Upper lobe of left lung (tissue), 6 donors: Measurements from ENCODE around the gene ANXA6. TPM values are rescaled to one million over a fixed set of nuclear protein-coding genes. Genes with fewer than 3 reads are reported as not detected.

ENCODE experiments used
- ATAC-seq, 2 donors: fragments of 200-7000 bp; cut with Tn5 transposase; one replicate each; pipeline ENCODE4 v1.9.1; 2022; ENCODE audit warnings: mild to moderate bottlenecking in 2 of 2, moderate library complexity in 2 of 2; ENCODE audit not compliant: low FRiP score in 2 of 2
- DNase-seq, 2 donors: peaks; one replicate each; pipeline ENCODE4 v3.0.0-alpha.2; 2019 to 2020
- H3K27ac ChIP-seq, 4 donors: fragments of 200-600 bp; sonication (generic); one replicate each; pipeline ENCODE4 v1.5.1; 2016 to 2019
- H3K27me3 ChIP-seq, 4 donors: fragments of 200-600 bp; sonication (generic); one replicate each; pipeline ENCODE4 v1.5.1; 2017 to 2019
- H3K36me3 ChIP-seq, 4 donors: fragments of 200-600 bp; sonication (generic); one replicate each; pipeline ENCODE4 v1.5.1; 2016 to 2019
- H3K4me1 ChIP-seq, 4 donors: fragments of 200-600 bp; sonication (generic); one replicate each; pipeline ENCODE4 v1.5.1; 2018 to 2019
- H3K4me3 ChIP-seq, 4 donors: fragments of 200-600 bp; sonication (generic); one replicate each; pipeline ENCODE4 v1.5.1; 2017 to 2019; ENCODE audit warnings: mild to moderate bottlenecking in 2 of 4, moderate library complexity in 1 of 4
- H3K9me3 ChIP-seq, 4 donors: fragments of 200-600 bp; sonication (generic); one replicate each; pipeline ENCODE4 v1.5.1; 2018 to 2019
- EP300 ChIP-seq, 4 donors: sonication (generic); formaldehyde crosslinking; IDR thresholded peaks; one replicate each; pipeline ENCODE4 v1.5.1; 2017; ENCODE audit warnings: antibody characterized with exemption in 4 of 4, control low read depth in 2 of 4
- POLR2A ChIP-seq, 4 donors: fragments of 450-650 bp; IDR thresholded peaks; one replicate each; pipeline ENCODE4 v1.5.1; 2016 to 2017; ENCODE audit warnings: antibody characterized with exemption in 4 of 4, mild to moderate bottlenecking in 2 of 4
- POLR2AphosphoS5 ChIP-seq, 2 donors: sonication (generic); formaldehyde crosslinking; IDR thresholded peaks; one replicate each; pipeline ENCODE4 v1.5.1; 2017; ENCODE audit warnings: antibody characterized with exemption in 2 of 2
- whole genome bisulfite sequencing, 2 donors: methylation state at CpG; one replicate each; pipeline ENCODE4 v1.1.5; 2017 to 2018; 5-methylcytosine and 5-hydroxymethylcytosine counted together
- total RNA-seq, 6 donors: library from RNA; depleted of rRNA in 4 of 6; stranded (reverse); fragments of >200 nt in 4 of 6; gene quantifications; one replicate each; pipeline versions ENCODE4 v1.1.0 to v1.2.1, GENCODE V29; 2016 to 2021
- TF ChIP-seq, protein P1 (sequence below), 6 experiments: fragments of 450-650 bp in 4 of 6; fragments of 200-600 bp in 2 of 6; sonication (generic) in 2 of 6; IDR thresholded peaks; one replicate each; pipeline ENCODE4 v1.5.1; 2016 to 2019; ENCODE audit warnings: antibody characterized with exemption in 6 of 6
- donor health status: DM: no; HTN: no; CAD: no; lungs with moderate emphysema.
- donor health status: DM: no; HTN: yes; CAD: no; lungs with severe emphysema.

ANXA6 gene
- total RNA-seq, 6 donors from 2014 or later: 68.5 to 176 (median 84.5) TPM

DNA sequence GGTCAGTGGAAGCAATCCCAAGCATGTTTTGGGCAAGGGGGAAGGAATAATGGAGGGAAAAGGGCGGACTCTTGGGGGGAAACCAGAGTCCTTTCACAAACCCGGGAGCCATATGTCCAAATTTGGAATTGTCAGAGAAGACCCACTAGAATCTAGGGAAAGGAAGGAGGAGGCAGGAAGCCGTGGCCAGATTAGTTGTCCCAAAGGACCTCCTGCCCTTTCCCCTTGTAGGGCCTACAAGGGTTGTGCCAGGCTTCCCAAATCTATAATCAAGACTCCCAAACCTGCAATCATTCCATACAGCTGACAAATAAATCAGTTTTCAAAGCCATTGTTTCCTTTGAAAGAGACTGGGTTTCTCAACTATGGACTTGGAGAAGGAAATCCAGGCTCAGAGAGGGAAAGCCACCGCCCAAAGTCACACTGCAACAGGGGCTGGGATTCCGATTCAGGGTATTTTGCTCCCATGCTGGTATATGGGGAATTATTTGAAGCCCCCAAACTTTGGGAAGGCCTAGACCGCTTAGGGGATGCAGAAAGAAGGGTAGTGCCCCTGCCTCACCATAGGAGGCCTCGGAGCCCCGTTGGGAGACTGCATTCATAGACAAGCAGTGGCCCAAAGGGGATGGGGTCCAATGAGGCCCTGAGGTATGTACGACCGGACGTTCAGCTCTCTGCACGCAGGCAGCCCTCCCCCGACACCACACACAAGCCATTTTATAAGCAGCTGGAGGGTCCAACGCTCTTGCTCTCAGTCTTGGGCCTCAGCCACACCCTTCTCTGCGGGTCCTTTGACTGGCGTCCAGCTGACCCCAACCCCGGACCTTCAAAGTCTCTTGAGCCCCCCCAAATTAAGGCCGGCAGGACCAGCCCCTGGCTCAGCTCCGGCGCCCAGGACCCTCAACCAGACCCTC is 815 bp downstream of the ANXA6 start:
- Histone ChIP-seq H3K27me3 (no peaks in the 10 kb centered on the region), H3K27ac (peak overlapping the region; percentile 79 to 93 (median 88)), H3K4me3 (peak overlapping the region; percentile 76 to 83 (median 80)), H3K36me3 (peaks cover 0 to 3% (median 0%) of the 10 kb centered on the region in 4 donors), H3K4me1 (peaks cover 44 to 57% (median 54%) of the 10 kb centered on the region in 4 donors), H3K9me3 (no peaks in the 10 kb centered on the region)
- WGBS, 2 donors: 24 to 44% methylated on average over 10 to 19 of the region's 20 CpGs
- ATAC-seq (peak; percentile 49 to 52), DNase-seq (no peak)
- TF ChIP-seq POLR2A (IDR thresholded peaks at IDR 0.05) (no peak), EP300 (IDR thresholded peaks at IDR 0.05) (no peak), POLR2AphosphoS5 (IDR thresholded peaks at IDR 0.05) (no peak)
- TF ChIP-seq, protein P1, sequence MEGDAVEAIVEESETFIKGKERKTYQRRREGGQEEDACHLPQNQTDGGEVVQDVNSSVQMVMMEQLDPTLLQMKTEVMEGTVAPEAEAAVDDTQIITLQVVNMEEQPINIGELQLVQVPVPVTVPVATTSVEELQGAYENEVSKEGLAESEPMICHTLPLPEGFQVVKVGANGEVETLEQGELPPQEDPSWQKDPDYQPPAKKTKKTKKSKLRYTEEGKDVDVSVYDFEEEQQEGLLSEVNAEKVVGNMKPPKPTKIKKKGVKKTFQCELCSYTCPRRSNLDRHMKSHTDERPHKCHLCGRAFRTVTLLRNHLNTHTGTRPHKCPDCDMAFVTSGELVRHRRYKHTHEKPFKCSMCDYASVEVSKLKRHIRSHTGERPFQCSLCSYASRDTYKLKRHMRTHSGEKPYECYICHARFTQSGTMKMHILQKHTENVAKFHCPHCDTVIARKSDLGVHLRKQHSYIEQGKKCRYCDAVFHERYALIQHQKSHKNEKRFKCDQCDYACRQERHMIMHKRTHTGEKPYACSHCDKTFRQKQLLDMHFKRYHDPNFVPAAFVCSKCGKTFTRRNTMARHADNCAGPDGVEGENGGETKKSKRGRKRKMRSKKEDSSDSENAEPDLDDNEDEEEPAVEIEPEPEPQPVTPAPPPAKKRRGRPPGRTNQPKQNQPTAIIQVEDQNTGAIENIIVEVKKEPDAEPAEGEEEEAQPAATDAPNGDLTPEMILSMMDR (IDR thresholded peaks at IDR 0.05): peak in 1 of 6 experiments; percentile 23

DNA sequence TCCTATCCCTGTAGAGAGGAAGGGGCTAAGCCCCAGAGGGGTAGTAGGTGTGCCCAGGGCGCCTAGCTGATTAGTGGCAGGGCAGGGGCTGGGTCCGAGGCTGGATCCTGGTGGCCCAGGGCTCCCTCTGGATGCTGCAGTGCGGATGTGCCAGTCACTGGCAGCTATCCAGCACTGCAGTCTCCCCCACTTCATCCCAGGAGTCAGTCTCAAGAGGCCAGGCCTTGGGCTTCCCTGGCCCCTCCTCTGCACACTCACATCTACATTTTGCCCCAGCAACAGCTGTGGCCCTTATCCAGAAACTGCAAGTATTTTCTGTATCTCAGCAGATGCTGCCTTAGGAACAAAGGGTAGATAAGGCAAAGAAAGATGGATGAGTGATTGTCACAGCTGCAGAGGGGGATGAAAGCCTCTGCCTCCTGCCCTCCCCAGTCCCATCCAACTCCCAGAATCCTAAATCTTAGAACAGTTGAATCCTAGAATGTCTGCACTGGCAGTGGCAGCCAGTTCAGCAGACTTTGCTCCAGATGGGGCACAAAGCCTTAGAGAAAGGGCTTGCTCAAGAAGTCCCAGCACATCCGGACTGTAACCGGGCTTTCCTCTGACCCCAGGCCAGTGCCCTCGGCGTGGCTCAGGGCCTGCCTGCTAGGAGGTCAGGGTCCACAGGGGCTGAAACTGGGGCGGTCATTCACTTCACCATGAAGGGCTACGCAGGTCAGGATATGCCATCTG is 1.6 kb downstream of the ANXA6 start:
- H3K27ac ChIP-seq: peak overlapping the region; percentile 79 to 93 (median 88)
- DNase-seq (peak in 1 of 2 donors; percentile 36), ATAC-seq (no peak)
- TF ChIP-seq POLR2AphosphoS5 (IDR thresholded peaks at IDR 0.05) (no peak), EP300 (IDR thresholded peaks at IDR 0.05) (no peak), POLR2A (IDR thresholded peaks at IDR 0.05) (no peak)
- TF ChIP-seq, protein P1 (IDR thresholded peaks at IDR 0.05): no peak
- 52 to 57% methylated on average over 8 to 9 of the region's 9 CpGs for WGBS, 2 donors
- H3K36me3 ChIP-seq: peaks cover 0 to 3% (median 0%) of the 10 kb centered on the region in 4 donors
- H3K9me3 ChIP-seq: no peaks in the 10 kb centered on the region
- peak overlapping the region; percentile 76 to 83 (median 80) for H3K4me3 ChIP-seq
- no peaks in the 10 kb centered on the region for H3K27me3 ChIP-seq
- H3K4me1 ChIP-seq: peaks cover 52 to 65% (median 62%) of the 10 kb centered on the region in 4 donors

DNA sequence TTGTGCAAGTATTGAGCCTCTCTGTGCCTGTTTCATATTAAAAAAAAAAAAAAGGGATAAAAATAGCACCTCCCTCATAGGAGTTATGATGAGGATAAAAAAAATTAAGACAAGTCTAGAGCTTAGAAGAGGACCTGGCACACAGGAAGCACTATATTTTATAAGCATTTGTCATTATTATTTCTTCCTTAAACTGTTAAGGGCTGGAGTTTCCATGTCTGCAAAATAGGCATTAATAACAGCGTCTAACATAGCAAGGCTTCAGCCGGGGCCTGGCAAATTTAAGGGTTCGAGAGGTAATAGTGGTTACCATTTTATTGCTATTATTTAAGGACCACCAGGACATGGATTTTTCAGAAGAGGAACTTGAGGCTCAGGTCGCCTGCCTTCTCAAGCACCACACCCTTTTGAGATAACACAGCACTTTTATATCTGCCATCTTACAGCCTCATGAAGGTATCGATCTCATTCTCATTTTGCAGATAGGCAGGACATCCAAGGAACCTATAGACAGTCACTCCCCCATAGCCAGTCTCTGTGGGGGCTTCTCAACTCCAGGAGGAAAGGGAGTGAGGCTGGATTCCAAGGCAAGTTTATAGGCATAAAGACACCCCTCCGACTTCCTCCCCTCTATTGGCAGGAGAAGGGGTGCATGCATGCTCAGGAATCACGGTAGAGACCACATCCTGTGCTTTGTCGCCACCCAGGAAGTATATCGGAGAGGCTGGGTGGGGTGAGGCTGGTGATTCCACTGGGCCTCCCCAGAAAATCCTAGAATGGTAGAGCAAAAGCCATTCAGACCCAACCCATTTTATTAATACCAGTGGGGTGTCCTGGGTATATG is 2.4 kb downstream of the ANXA6 start:
- TF ChIP-seq, protein P1 (IDR thresholded peaks at IDR 0.05): no peak
- no peak for TF ChIP-seq EP300 (IDR thresholded peaks at IDR 0.05)
- peak in 1 of 2 donors; percentile 32 for TF ChIP-seq POLR2AphosphoS5 (IDR thresholded peaks at IDR 0.05)
- no peak for TF ChIP-seq POLR2A (IDR thresholded peaks at IDR 0.05)
- no peaks in the 10 kb centered on the region for H3K27me3 ChIP-seq
- DNase-seq: no peak
- ATAC-seq: no peak
- peaks cover 60 to 73% (median 70%) of the 10 kb centered on the region in 4 donors for H3K4me1 ChIP-seq
- peak overlapping the region in 3 of 4 donors; percentile 76 to 81 (median 80) for H3K4me3 ChIP-seq
- no peaks in the 10 kb centered on the region for H3K9me3 ChIP-seq
- peak overlapping the region; percentile 79 to 93 (median 88) for H3K27ac ChIP-seq
- peaks cover 0 to 3% (median 0%) of the 10 kb centered on the region in 4 donors for H3K36me3 ChIP-seq
- 39 to 48% methylated on average over 9 of the region's 9 CpGs for WGBS, 2 donors

DNA sequence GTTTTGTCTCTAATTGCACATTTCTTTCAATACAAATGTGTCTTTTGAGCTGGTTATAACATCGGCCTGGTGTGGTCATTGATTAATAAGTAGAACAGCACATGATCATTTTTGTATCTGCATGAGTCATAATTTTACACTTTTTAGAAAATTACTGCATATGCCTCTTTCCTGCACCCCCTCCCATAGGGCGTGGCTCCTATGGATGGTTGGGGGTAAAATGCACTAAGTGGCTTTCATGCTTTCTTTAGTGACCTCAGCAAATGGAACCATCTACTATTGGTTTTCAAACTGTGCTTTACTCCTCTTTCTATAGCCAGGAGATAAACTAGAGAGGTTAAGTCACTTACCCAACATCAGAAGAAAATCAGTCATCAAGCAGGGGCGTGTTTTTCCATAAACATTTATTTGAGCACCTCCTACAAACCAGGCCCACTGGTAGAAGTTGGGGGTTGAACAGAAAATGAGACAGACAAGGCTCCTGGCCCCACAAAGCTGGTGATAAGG is 3.8 kb downstream of the ANXA6 start:
- 78 to 79% methylated on average over 3 of the region's 3 CpGs for WGBS, 2 donors
- peaks cover 69 to 80% (median 77%) of the 10 kb centered on the region in 4 donors for H3K4me1 ChIP-seq
- peak overlapping the region in 2 of 4 donors; percentile 5 to 18 for H3K27ac ChIP-seq
- H3K27me3 ChIP-seq: no peaks in the 10 kb centered on the region
- no peak for TF ChIP-seq EP300 (IDR thresholded peaks at IDR 0.05)
- TF ChIP-seq, protein P1 (IDR thresholded peaks at IDR 0.05): no peak
- TF ChIP-seq POLR2AphosphoS5 (IDR thresholded peaks at IDR 0.05): no peak
- no peak for TF ChIP-seq POLR2A (IDR thresholded peaks at IDR 0.05)
- no peaks in the 10 kb centered on the region for H3K9me3 ChIP-seq
- no peak for DNase-seq
- no peak for ATAC-seq
- H3K4me3 ChIP-seq: no peak overlapping the region
- peaks cover 0 to 3% (median 0%) of the 10 kb centered on the region in 4 donors for H3K36me3 ChIP-seq
